H1 (cell line): ENCODE data around the gene ERO1B. TPM values are rescaled to one million over a fixed set of nuclear protein-coding genes. Genes with fewer than 3 reads are reported as not detected.

Experiments used
- CEBPB ChIP-seq: IDR thresholded peaks from 2 replicates; pipeline ENCODE4 v1.6.1; 2012; ENCODE audit warnings: low read depth, low read length
- CTCF ChIP-seq, 3 experiments: IDR thresholded peaks; 1 replicate in 2 of 3; 2 replicates in 1 of 3; pipeline versions ENCODE4 v1.5.1 to v1.6.1; 2011; ENCODE audit warnings: low read length in 3 of 3, mild to moderate bottlenecking in 3 of 3, inconsistent platforms in 2 of 3, low read depth in 1 of 3, moderate library complexity in 1 of 3; ENCODE audit not compliant: insufficient read depth in 1 of 3; ENCODE audit errors: control extremely low read depth in 1 of 3
- polyA plus RNA-seq, 7 experiments: library from polyadenylated mRNA; depleted of rRNA in 3 of 7; stranded (reverse) in 5 of 7; unstranded in 2 of 7; fragments of >200 nt in 5 of 7; fragments of 200-250 nt in 2 of 7; gene quantifications; 1 replicate in 5 of 7; 2 replicates in 1 of 7; 4 replicates in 1 of 7; pipeline versions ENCODE4 v1.2.1 to v1.2.3, GENCODE V29; 2011 to 2013; ENCODE audit warnings: missing spikeins in 2 of 7, mixed read lengths in 2 of 7
- total RNA-seq: library from RNA; stranded (reverse); fragmentation: NEBNext Ultra II Directional; extraction: Animal tissue kit (Norgen Biotek cat#: 25700); gene quantifications from 2 replicates; pipeline ENCODE4 v1.2.1, GENCODE V29; 2021

ERO1B gene
- total and polyA plus RNA-seq, 2 of the 8 experiments (the other 6 are each of a cell fraction or from before 2014, with no cell fraction given): 0.74 to 5.6 TPM

GRCh38 chr1:236322566-236323409 is 41.0 kb upstream of the ERO1B start (continued):
- TF ChIP-seq CTCF (IDR thresholded peaks at IDR 0.05; ENCODE audit: control extremely low read depth in 1 of 3, insufficient read depth in 1 of 3, low read depth in 1 of 3, low read length in 3 of 3) (no peak), CEBPB (no peak)
